ENCODE results near the gene ARL6IP6. TPM values are rescaled to one million over a fixed set of nuclear protein-coding genes. Genes with fewer than 3 reads are reported as not detected.
A peak's percentile ranks its signal among the peaks of the same experiment; 100 is the strongest.

Gene ARL6IP6
- total and polyA plus RNA-seq, 9 donors, result 17.2 to 47.6 (median 39.3) TPM

DNA sequence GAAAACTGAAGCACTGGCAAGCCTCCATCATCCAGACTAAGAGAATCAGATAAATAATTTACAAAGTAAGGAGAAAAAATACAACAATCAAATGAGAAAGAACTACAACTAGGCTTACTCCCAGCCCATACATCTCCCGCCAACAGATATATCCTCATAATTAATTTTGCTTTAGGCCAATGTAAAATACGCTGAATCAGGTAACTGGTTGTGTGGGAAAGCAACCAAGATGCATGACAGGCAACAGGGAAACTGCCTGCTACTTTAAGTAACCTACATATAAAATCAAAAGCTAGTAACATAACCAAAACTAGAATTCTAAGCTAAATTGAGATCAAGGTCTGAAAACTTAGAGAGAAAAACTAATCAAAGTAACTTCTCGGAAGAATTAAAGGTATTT is 22.7 kb upstream of the ARL6IP6 start:
- Histone ChIP-seq H3K27ac (ENCODE audit: low read length) (no peak overlapping the region), H3K4me3 (ENCODE audit: low read length) (no peak overlapping the region), H3K4me1 (ENCODE audit: control insufficient read depth, insufficient read depth, low read length) (no peaks in the 10 kb centered on the region), H3K27me3 (ENCODE audit: control insufficient read depth, insufficient read depth, low read length) (no peaks in the 10 kb centered on the region), H3K36me3 (ENCODE audit: control insufficient read depth, insufficient read depth, low read length) (peaks cover 5% of the 10 kb centered on the region), H3K9me3 (replicated peaks; ENCODE audit: control insufficient read depth, low read depth, low read length) (no peaks in the 10 kb centered on the region)
- 100% methylated on average over 1 of the region's 3 CpGs for WGBS (ENCODE audit: insufficient coverage)
- DNase-seq, result no peak

DNA sequence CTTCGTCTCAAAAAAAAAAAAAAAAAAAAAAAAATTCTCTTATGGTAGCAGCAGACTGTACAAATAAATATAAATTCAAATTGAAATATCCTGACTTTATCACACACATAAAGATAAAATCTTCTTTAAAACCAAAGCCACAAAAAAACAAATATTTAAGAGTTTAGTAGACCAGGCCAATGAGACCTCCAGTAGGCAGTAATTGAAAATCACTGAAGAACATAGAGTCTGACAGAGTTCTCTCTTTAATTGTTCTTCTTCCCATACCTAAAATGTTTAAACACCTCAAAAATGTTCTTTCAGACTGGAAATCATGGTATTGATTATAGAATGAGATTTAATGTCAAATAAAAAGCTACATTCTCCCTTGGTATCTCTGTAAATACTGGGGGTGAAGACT is 21.9 kb upstream of the ARL6IP6 start:
- no peaks in the 10 kb centered on the region for H3K9me3 ChIP-seq (replicated peaks; ENCODE audit: control insufficient read depth, low read depth, low read length)
- H3K27me3 ChIP-seq (ENCODE audit: control insufficient read depth, insufficient read depth, low read length), result no peaks in the 10 kb centered on the region
- WGBS (ENCODE audit: insufficient coverage), result no CpG with 5 or more reads among the region's 1 CpG
- no peak overlapping the region for H3K27ac ChIP-seq (ENCODE audit: low read length)
- DNase-seq, result no peak
- H3K36me3 ChIP-seq (ENCODE audit: control insufficient read depth, insufficient read depth, low read length), result peaks cover 6% of the 10 kb centered on the region
- H3K4me3 ChIP-seq (ENCODE audit: low read length), result no peak overlapping the region
- no peaks in the 10 kb centered on the region for H3K4me1 ChIP-seq (ENCODE audit: control insufficient read depth, insufficient read depth, low read length)

- no peaks in the 10 kb centered on the region for H3K4me1 ChIP-seq (ENCODE audit: control insufficient read depth, insufficient read depth, low read length)
- H3K4me3 ChIP-seq (ENCODE audit: low read length), result no peak overlapping the region
- no peaks in the 10 kb centered on the region for H3K27me3 ChIP-seq (ENCODE audit: control insufficient read depth, insufficient read depth, low read length)
- no peak overlapping the region for H3K27ac ChIP-seq (ENCODE audit: low read length)
- no peaks in the 10 kb centered on the region for H3K9me3 ChIP-seq (replicated peaks; ENCODE audit: control insufficient read depth, low read depth, low read length)
- H3K36me3 ChIP-seq (ENCODE audit: control insufficient read depth, insufficient read depth, low read length), result peaks cover 7% of the 10 kb centered on the region
- WGBS (ENCODE audit: insufficient coverage), result 96% methylated on average over 7 of the region's 7 CpGs
- DNase-seq, result no peak
Observed at GRCh38 chr2:152701198-152701597, 17.2 kb upstream of the ARL6IP6 start.

DNA sequence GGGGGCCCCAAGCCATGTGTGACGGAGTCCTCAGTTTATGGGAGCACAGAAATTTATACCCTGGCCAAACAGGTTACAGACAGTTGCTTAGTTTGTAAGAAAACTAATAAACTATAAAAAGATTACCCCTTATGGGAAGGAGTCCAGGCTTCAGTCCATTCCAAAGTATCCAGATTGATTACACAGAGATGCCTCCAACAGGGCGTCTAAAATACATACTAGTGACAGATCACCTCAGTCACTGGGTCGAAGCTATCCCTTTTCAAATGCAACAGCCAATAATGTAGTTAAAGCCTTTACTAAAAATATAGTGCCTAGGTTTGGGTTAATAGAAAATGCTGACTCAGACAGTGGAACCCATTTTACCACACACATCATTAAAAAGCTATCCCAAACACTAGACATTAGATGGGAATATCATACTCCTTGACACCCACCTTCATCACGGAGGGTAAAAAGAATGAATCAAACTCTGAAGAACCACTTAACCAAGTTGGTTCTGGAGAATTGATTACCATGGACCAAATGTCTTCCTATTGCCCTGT is 11.9 kb upstream of the ARL6IP6 start:
- Histone ChIP-seq H3K4me1 (ENCODE audit: control insufficient read depth, insufficient read depth, low read length) (no peaks in the 10 kb centered on the region), H3K36me3 (ENCODE audit: control insufficient read depth, insufficient read depth, low read length) (peaks cover 14% of the 10 kb centered on the region), H3K27ac (ENCODE audit: low read length) (no peak overlapping the region), H3K4me3 (ENCODE audit: low read length) (no peak overlapping the region), H3K27me3 (ENCODE audit: control insufficient read depth, insufficient read depth, low read length) (no peaks in the 10 kb centered on the region), H3K9me3 (replicated peaks; ENCODE audit: control insufficient read depth, low read depth, low read length) (no peaks in the 10 kb centered on the region)
- no peak for DNase-seq
- no CpG with 5 or more reads among the region's 4 CpGs for WGBS (ENCODE audit: insufficient coverage)

DNA sequence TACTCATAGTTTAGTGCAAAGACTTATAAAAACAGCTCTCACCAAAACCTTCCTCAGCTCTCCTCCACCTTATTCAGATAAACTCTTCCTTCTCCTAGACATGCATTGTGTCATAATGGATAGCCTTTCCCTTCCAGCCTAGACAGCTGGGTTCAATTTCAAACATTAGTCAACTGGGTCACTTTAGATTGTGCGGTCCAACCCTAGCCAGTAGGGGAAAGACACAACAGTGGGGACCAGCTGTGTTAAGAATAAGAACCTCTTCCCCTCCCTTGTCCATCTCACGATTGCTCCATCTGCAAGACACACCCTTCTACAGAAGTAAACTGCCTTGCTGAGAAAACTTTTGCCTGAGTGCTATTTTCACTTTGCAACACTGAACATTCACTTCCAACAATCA is 9.7 kb upstream of the ARL6IP6 start:
- Histone ChIP-seq H3K9me3 (replicated peaks; ENCODE audit: control insufficient read depth, low read depth, low read length) (no peaks in the 10 kb centered on the region), H3K36me3 (ENCODE audit: control insufficient read depth, insufficient read depth, low read length) (peaks cover 17% of the 10 kb centered on the region), H3K27me3 (ENCODE audit: control insufficient read depth, insufficient read depth, low read length) (no peaks in the 10 kb centered on the region), H3K4me1 (ENCODE audit: control insufficient read depth, insufficient read depth, low read length) (no peaks in the 10 kb centered on the region), H3K4me3 (ENCODE audit: low read length) (no peak overlapping the region), H3K27ac (ENCODE audit: low read length) (no peak overlapping the region)
- WGBS (ENCODE audit: insufficient coverage), result 90% methylated on average over 2 of the region's 2 CpGs
- DNase-seq, result no peak

- no peak overlapping the region for H3K27ac ChIP-seq (ENCODE audit: low read length)
- DNase-seq, result no peak
- H3K36me3 ChIP-seq (ENCODE audit: control insufficient read depth, insufficient read depth, low read length), result peaks cover 17% of the 10 kb centered on the region
- H3K9me3 ChIP-seq (replicated peaks; ENCODE audit: control insufficient read depth, low read depth, low read length), result no peaks in the 10 kb centered on the region
- H3K4me1 ChIP-seq (ENCODE audit: control insufficient read depth, insufficient read depth, low read length), result no peaks in the 10 kb centered on the region
- H3K27me3 ChIP-seq (ENCODE audit: control insufficient read depth, insufficient read depth, low read length), result no peaks in the 10 kb centered on the region
- no peak overlapping the region for H3K4me3 ChIP-seq (ENCODE audit: low read length)
- no CpG with 5 or more reads among the region's 2 CpGs for WGBS (ENCODE audit: insufficient coverage)
Observed at GRCh38 chr2:152710713-152711112, 7.7 kb upstream of the ARL6IP6 start.

DNA sequence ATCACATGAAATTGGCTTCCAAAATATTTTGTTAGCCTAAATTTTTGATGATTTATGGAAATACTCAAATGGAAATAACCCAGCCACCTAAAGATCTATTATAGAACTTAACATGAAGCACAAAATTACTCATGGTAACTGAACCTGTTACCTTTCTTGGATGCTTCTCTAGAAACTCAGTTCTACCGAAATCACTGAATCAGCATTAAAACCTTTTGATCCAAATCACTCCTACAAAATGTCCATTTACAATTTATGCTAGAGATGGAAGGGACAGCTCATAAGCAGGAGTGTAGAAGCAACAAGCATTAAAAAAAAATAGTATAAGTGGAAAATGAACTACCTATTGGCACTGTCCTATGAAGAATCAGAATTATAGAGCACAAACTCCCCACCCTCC is 3.3 kb upstream of the ARL6IP6 start:
- peaks cover 4% of the 10 kb centered on the region for H3K4me1 ChIP-seq (ENCODE audit: control insufficient read depth, insufficient read depth, low read length)
- no peak overlapping the region for H3K27ac ChIP-seq (ENCODE audit: low read length)
- WGBS (ENCODE audit: insufficient coverage), result no CpG with 5 or more reads among the region's 1 CpG
- H3K36me3 ChIP-seq (ENCODE audit: control insufficient read depth, insufficient read depth, low read length), result peaks cover 8% of the 10 kb centered on the region
- no peak overlapping the region for H3K4me3 ChIP-seq (ENCODE audit: low read length)
- DNase-seq, result no peak
- no peaks in the 10 kb centered on the region for H3K27me3 ChIP-seq (ENCODE audit: control insufficient read depth, insufficient read depth, low read length)
- no peaks in the 10 kb centered on the region for H3K9me3 ChIP-seq (replicated peaks; ENCODE audit: control insufficient read depth, low read depth, low read length)

DNA sequence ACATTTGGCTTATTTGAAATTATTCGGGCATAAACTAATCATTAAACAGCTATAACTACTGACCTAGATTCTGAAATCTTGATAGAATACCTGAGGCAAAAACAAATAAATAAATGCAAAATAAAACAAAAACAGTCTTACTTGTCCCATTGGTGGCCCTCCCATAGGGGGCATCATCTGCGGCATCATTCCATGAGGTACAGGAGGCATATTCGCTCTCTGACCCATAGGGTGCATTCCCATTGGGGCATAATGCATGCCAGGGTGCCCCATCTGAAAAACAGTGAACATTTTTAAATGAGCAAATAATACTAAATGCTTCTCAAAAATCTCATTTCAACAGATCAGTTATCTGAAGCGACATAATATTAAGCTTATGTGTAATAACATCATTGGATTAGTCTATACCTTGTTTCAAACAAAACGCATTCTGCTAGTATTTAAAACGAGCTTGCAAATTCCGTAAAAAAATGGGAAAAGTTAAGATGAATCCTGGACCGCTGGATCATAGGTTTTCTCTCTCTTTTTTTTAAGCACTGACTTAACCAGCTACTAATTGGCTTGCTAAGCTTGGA is 2.5 kb upstream of the ARL6IP6 start:
- Histone ChIP-seq H3K4me3 (ENCODE audit: low read length) (peak overlapping the region; percentile 90), H3K27me3 (ENCODE audit: control insufficient read depth, insufficient read depth, low read length) (no peaks in the 10 kb centered on the region), H3K36me3 (ENCODE audit: control insufficient read depth, insufficient read depth, low read length) (peaks cover 10% of the 10 kb centered on the region), H3K9me3 (replicated peaks; ENCODE audit: control insufficient read depth, low read depth, low read length) (no peaks in the 10 kb centered on the region), H3K27ac (ENCODE audit: low read length) (no peak overlapping the region), H3K4me1 (ENCODE audit: control insufficient read depth, insufficient read depth, low read length) (peaks cover 7% of the 10 kb centered on the region)
- WGBS (ENCODE audit: insufficient coverage), result 0% methylated on average over 1 of the region's 8 CpGs
- DNase-seq, result no peak

- H3K4me1 ChIP-seq (ENCODE audit: control insufficient read depth, insufficient read depth, low read length), result peaks cover 7% of the 10 kb centered on the region
- no peaks in the 10 kb centered on the region for H3K9me3 ChIP-seq (replicated peaks; ENCODE audit: control insufficient read depth, low read depth, low read length)
- peaks cover 10% of the 10 kb centered on the region for H3K36me3 ChIP-seq (ENCODE audit: control insufficient read depth, insufficient read depth, low read length)
- 0% methylated on average over 13 of the region's 13 CpGs for WGBS (ENCODE audit: insufficient coverage)
- DNase-seq, result no peak
- no peaks in the 10 kb centered on the region for H3K27me3 ChIP-seq (ENCODE audit: control insufficient read depth, insufficient read depth, low read length)
- peak overlapping the region; percentile 90 for H3K4me3 ChIP-seq (ENCODE audit: low read length)
- H3K27ac ChIP-seq (ENCODE audit: low read length), result peak overlapping the region; percentile 93
Observed at GRCh38 chr2:152716805-152717227, 1.6 kb upstream of the ARL6IP6 start.

GRCh38 chr2:152717228-152718075 is 968 bp upstream of the ARL6IP6 start, which contains the start of gene PRPF40A:
PRPF40A (minus strand) TSS chr2:152717461; CDS start chr2:152717439, 22 bp downstream.
- Histone ChIP-seq H3K4me1 (ENCODE audit: control insufficient read depth, insufficient read depth, low read length) (peaks cover 7% of the 10 kb centered on the region), H3K27me3 (ENCODE audit: control insufficient read depth, insufficient read depth, low read length) (no peaks in the 10 kb centered on the region), H3K9me3 (replicated peaks; ENCODE audit: control insufficient read depth, low read depth, low read length) (no peaks in the 10 kb centered on the region), H3K27ac (ENCODE audit: low read length) (peak within 1 kb of the TSS; percentile 98), H3K4me3 (ENCODE audit: low read length) (peak within 1 kb of the TSS; percentile 90), H3K36me3 (ENCODE audit: control insufficient read depth, insufficient read depth, low read length) (peaks cover 7% of the 10 kb centered on the region)
- under 1% methylated on average over 48 of the region's 71 CpGs for WGBS (ENCODE audit: insufficient coverage)
- peak; percentile 99 for DNase-seq
